Panc1 (cell line): ENCODE data around the gene PYGM.

ENCODE experiments used
- POLR2AphosphoS5 ChIP-seq: IDR thresholded peaks from 2 replicates; pipeline ENCODE4 v1.6.1; 2012; ENCODE audit warnings: mild to moderate bottlenecking, low read depth, low read length, moderate library complexity
- TF ChIP-seq, protein P1 (sequence below): fragments of 450-650 bp; IDR thresholded peaks from 2 replicates; pipeline ENCODE4 v1.5.1; 2017; ENCODE audit warnings: mild to moderate bottlenecking

DNA sequence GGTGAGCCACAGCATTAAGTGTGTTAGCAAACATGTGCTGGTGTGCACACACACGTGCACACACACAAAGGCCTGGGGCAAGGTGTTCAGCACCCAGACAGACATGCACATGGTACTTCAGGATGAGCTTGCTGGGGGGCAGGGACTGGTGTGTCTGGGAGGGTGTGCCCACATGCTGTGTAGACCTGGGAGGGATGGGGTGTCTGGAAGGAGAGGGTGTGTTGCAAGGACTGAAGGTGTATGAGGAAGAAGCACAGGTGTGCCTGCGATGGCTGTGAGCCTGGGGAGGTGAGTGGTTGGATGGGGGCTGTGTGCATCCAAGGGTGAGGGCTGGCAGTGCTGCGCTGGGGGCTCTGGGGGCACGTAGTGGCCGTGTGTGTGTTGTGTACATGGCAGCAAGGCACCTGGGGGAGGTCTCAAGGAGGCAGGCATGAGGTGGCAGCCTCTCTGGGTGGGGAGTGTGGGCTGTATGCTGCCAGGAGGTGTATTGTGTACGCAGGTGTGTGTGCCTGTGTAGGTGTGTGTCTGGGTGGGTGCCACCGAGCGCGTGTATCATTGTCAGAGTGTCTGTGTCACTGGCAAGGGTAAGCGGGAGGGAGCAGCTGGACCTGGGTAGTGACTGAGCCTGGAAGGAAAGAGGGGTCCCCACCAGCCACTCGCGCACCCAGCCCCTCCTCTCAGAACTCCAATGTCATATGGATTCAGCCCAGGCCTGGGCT is 39.0 kb downstream of the PYGM start:
- TF ChIP-seq, protein P1, sequence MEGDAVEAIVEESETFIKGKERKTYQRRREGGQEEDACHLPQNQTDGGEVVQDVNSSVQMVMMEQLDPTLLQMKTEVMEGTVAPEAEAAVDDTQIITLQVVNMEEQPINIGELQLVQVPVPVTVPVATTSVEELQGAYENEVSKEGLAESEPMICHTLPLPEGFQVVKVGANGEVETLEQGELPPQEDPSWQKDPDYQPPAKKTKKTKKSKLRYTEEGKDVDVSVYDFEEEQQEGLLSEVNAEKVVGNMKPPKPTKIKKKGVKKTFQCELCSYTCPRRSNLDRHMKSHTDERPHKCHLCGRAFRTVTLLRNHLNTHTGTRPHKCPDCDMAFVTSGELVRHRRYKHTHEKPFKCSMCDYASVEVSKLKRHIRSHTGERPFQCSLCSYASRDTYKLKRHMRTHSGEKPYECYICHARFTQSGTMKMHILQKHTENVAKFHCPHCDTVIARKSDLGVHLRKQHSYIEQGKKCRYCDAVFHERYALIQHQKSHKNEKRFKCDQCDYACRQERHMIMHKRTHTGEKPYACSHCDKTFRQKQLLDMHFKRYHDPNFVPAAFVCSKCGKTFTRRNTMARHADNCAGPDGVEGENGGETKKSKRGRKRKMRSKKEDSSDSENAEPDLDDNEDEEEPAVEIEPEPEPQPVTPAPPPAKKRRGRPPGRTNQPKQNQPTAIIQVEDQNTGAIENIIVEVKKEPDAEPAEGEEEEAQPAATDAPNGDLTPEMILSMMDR, result no peak
- no peak for TF ChIP-seq POLR2AphosphoS5
